H1 (cell line): ENCODE results near the gene C3orf62. TPM values are rescaled to one million over a fixed set of nuclear protein-coding genes. Genes with fewer than 3 reads are reported as not detected.

Experiments used
- CTCF ChIA-PET: fragments of 300-600 bp; sonication (Branson Sonifier 250); formaldehyde crosslinking; loops from one replicate; lab custom pipeline; 2021; ENCODE audit not compliant: partially characterized antibody; lab: Charles Lee
- POLR2A ChIA-PET: fragments of 300-600 bp; sonication (Branson Sonifier 250); formaldehyde crosslinking; loops from one replicate; lab custom pipeline; 2021; ENCODE audit warnings: inconsistent platforms; ENCODE audit not compliant: partially characterized antibody; lab: Charles Lee
- DNase-seq, 2 experiments: peaks; one replicate each; pipeline versions ENCODE4 v3.0.0 to v3.0.0-alpha.2; 2010 to 2022; ENCODE audit warnings: low spot score in 2 of 2, low read depth in 1 of 2, mixed read lengths in 1 of 2
- FAIRE-seq: peaks from 2 replicates; lab custom pipeline; 2011; peaks lifted over from hg19 to GRCh38; lab: Jason Lieb, UNC
- H2AFZ ChIP-seq: 2 replicates; pipeline ENCODE4 v1.8.1; 2012; ENCODE audit warnings: low read length, inconsistent platforms
- H2AK5ac ChIP-seq: 2 replicates; pipeline ENCODE4 v1.6.1; 2013; ENCODE audit warnings: low read depth, low read length
- H2BK120ac ChIP-seq: replicated peaks from 2 replicates; pipeline ENCODE3; 2013; ENCODE audit warnings: low read depth, low read length, inconsistent platforms
- H2BK12ac ChIP-seq: 2 replicates; pipeline ENCODE4 v1.6.1; 2013; ENCODE audit warnings: low read depth, low read length
- H2BK15ac ChIP-seq: 2 replicates; pipeline ENCODE4 v1.6.1; 2013; ENCODE audit warnings: low read length
- H2BK20ac ChIP-seq: 2 replicates; pipeline ENCODE4 v1.6.1; 2013; ENCODE audit warnings: low read length
- H2BK5ac ChIP-seq: 2 replicates; pipeline ENCODE4 v1.6.1; 2013; ENCODE audit warnings: low read depth, low read length
- H3K14ac ChIP-seq: 2 replicates; pipeline ENCODE4 v1.6.1; 2013; ENCODE audit warnings: inconsistent platforms; ENCODE audit not compliant: insufficient read length
- H3K18ac ChIP-seq: 2 replicates; pipeline ENCODE4 v1.6.1; 2013; ENCODE audit warnings: low read length; ENCODE audit errors: extremely low read depth
- H3K23ac ChIP-seq: 2 replicates; pipeline ENCODE4 v1.6.1; 2013; ENCODE audit warnings: inconsistent platforms; ENCODE audit not compliant: insufficient read length
- H3K23me2 ChIP-seq: 2 replicates; pipeline ENCODE4 v1.6.1; 2013; ENCODE audit warnings: low read depth, low read length
- H3K27ac ChIP-seq: 2 replicates; pipeline ENCODE4 v1.6.1; 2011; ENCODE audit warnings: low read depth, low read length, inconsistent platforms
- H3K27me3 ChIP-seq, 4 experiments: replicated peaks in 1 of 4; 1 replicate in 1 of 4; 2 replicates in 3 of 4; pipeline versions ENCODE4 v1.6.1 to v1.8.1; 2011 to 2013; ENCODE audit warnings: low read length in 3 of 4, mild to moderate bottlenecking in 3 of 4, inconsistent platforms in 2 of 4, mixed read lengths in 2 of 4, moderate library complexity in 1 of 4; ENCODE audit not compliant: control insufficient read depth in 3 of 4, insufficient read depth in 3 of 4; ENCODE audit errors: extremely low read depth in 1 of 4
- H3K36me3 ChIP-seq, 4 experiments: 2 replicates each; pipeline versions ENCODE4 v1.6.1 to v1.8.1; 2011 to 2013; ENCODE audit warnings: mild to moderate bottlenecking in 4 of 4, low read length in 3 of 4, moderate library complexity in 2 of 4, control low read depth in 1 of 4, inconsistent platforms in 1 of 4; ENCODE audit not compliant: insufficient read depth in 4 of 4, control insufficient read depth in 2 of 4
- H3K4ac ChIP-seq: replicated peaks from 2 replicates; pipeline ENCODE3; 2013; ENCODE audit warnings: low read length, low read depth, mixed read lengths, inconsistent platforms; ENCODE audit not compliant: insufficient read length
- H3K4me1 ChIP-seq, 4 experiments: replicated peaks in 1 of 4; 1 replicate in 1 of 4; 2 replicates in 3 of 4; pipeline versions ENCODE4 v1.6.1 to v1.8.1; 2011 to 2013; ENCODE audit warnings: low read length in 3 of 4, inconsistent platforms in 2 of 4, mixed read lengths in 1 of 4; ENCODE audit not compliant: insufficient read depth in 4 of 4, control insufficient read depth in 3 of 4
- H3K4me2 ChIP-seq, 2 experiments: 2 replicates each; pipeline versions ENCODE4 v1.6.1 to v1.8.1; 2011 to 2013; ENCODE audit warnings: low read depth in 2 of 2, low read length in 2 of 2, control low read depth in 1 of 2, inconsistent platforms in 1 of 2, mild to moderate bottlenecking in 1 of 2; ENCODE audit not compliant: insufficient read depth in 1 of 2
- H3K4me3 ChIP-seq, 4 experiments: fragments of 200-600, 300-600 bp in 1 of 4; sonication (generic), shearing (Covaris generic), sonication (Bioruptor Twin) in 1 of 4; 2 replicates each; pipeline versions ENCODE4 v1.5.1 to v1.8.1; 2011 to 2016; ENCODE audit warnings: low read length in 4 of 4, low read depth in 3 of 4, control low read depth in 2 of 4, inconsistent platforms in 2 of 4, mild to moderate bottlenecking in 2 of 4, mixed read lengths in 1 of 4, moderate library complexity in 1 of 4; ENCODE audit not compliant: insufficient read depth in 2 of 4; ENCODE audit errors: extremely low read depth in 1 of 4
- H3K56ac ChIP-seq: replicated peaks from 2 replicates; pipeline ENCODE3; 2013; ENCODE audit warnings: low read depth, mild to moderate bottlenecking, mixed read lengths, low read length, inconsistent platforms; ENCODE audit not compliant: insufficient read length
- H3K79me1 ChIP-seq: 2 replicates; pipeline ENCODE4 v1.6.1; 2013; ENCODE audit warnings: low read depth, low read length, control low read depth
- H3K79me2 ChIP-seq, 2 experiments: 2 replicates each; pipeline versions ENCODE4 v1.6.1 to v1.8.1; 2012 to 2013; ENCODE audit warnings: low read length in 2 of 2, mild to moderate bottlenecking in 2 of 2, inconsistent platforms in 1 of 2; ENCODE audit not compliant: insufficient read depth in 2 of 2, control insufficient read depth in 1 of 2
- H3K9ac ChIP-seq, 4 experiments: replicated peaks in 1 of 4; 1 replicate in 1 of 4; 2 replicates in 3 of 4; pipeline versions ENCODE4 v1.6.1 to v1.8.1; 2011 to 2013; ENCODE audit warnings: low read depth in 3 of 4, low read length in 3 of 4, control low read depth in 2 of 4, mild to moderate bottlenecking in 2 of 4, moderate library complexity in 2 of 4, inconsistent platforms in 1 of 4; ENCODE audit errors: extremely low read depth in 1 of 4
- H3K9me3 ChIP-seq, 2 experiments: 2 replicates each; pipeline versions ENCODE4 v1.6.1 to v1.8.1; 2012 to 2013; ENCODE audit warnings: mild to moderate bottlenecking in 2 of 2, moderate library complexity in 2 of 2, control low read depth in 1 of 2, inconsistent platforms in 1 of 2, low read depth in 1 of 2, low read length in 1 of 2, mixed read lengths in 1 of 2; ENCODE audit not compliant: insufficient read depth in 2 of 2
- H4K20me1 ChIP-seq, 2 experiments: replicated peaks in 1 of 2; 2 replicates each; pipeline versions ENCODE3 to v1.8.1; 2011 to 2013; ENCODE audit warnings: inconsistent platforms in 2 of 2, low read length in 2 of 2, mild to moderate bottlenecking in 1 of 2; ENCODE audit not compliant: insufficient read depth in 2 of 2, control insufficient read depth in 1 of 2
- H4K5ac ChIP-seq: 2 replicates; pipeline ENCODE4 v1.6.1; 2013; ENCODE audit warnings: low read length, low read depth, mixed read lengths, inconsistent platforms; ENCODE audit not compliant: insufficient read length
- H4K8ac ChIP-seq: 2 replicates; pipeline ENCODE4 v1.8.0; 2013; ENCODE audit warnings: mild to moderate bottlenecking, moderate library complexity, low read length, inconsistent platforms; ENCODE audit not compliant: insufficient read depth; ENCODE audit errors: extremely low read depth
- H4K91ac ChIP-seq: replicated peaks from 2 replicates; pipeline ENCODE3; 2013; ENCODE audit warnings: low read length, mixed read lengths, inconsistent platforms; ENCODE audit not compliant: insufficient read length
- CBX5 ChIP-seq: fragments of 300-800, 300-1000 bp; sonication (generic); IDR thresholded peaks from 2 replicates; pipeline ENCODE4 v1.7.1; 2016; ENCODE audit warnings: antibody characterized with exemption, low read length, low read depth
- CTBP2 ChIP-seq: IDR thresholded peaks from 2 replicates; pipeline ENCODE4 v1.7.0; 2011; ENCODE audit warnings: borderline replicate concordance, mild to moderate bottlenecking, moderate library complexity, mixed read lengths, low read length; ENCODE audit not compliant: insufficient read depth, insufficient read length
- GTF2F1 ChIP-seq: IDR thresholded peaks from 2 replicates; pipeline ENCODE4 v1.6.1; 2012; ENCODE audit warnings: low read depth, low read length, improper control_type of control experiment, borderline replicate concordance
- JUN ChIP-seq: IDR thresholded peaks from 2 replicates; pipeline ENCODE4 v1.6.1; 2011; ENCODE audit warnings: low read depth, mild to moderate bottlenecking, improper control_type of control experiment, low read length
- RBBP5 ChIP-seq: IDR thresholded peaks from 2 replicates; pipeline ENCODE4 v1.7.1; 2012; ENCODE audit warnings: low read depth, mild to moderate bottlenecking, inconsistent platforms, low read length, moderate library complexity, borderline replicate concordance
- RFX5 ChIP-seq: IDR thresholded peaks from 2 replicates; pipeline ENCODE4 v1.6.1; 2011; ENCODE audit warnings: low read depth, low read length, improper control_type of control experiment, borderline replicate concordance
- SAP30 ChIP-seq: fragments of 300-600 bp; sonication (generic); IDR thresholded peaks from 2 replicates; pipeline ENCODE4 v1.7.1; 2012; ENCODE audit warnings: low read length, moderate library complexity, mild to moderate bottlenecking, inconsistent platforms; ENCODE audit not compliant: insufficient read depth, insufficient replicate concordance
- SIRT6 ChIP-seq: IDR thresholded peaks from one replicate; pipeline ENCODE4 v1.7.1; 2012; ENCODE audit warnings: low read length, inconsistent platforms
- SP4 ChIP-seq: IDR thresholded peaks from 2 replicates; pipeline ENCODE4 v1.6.1; 2012; ENCODE audit warnings: low read length, inconsistent platforms
- ZNF274 ChIP-seq: IDR thresholded peaks from 2 replicates; pipeline ENCODE4 v1.7.0; 2012; ENCODE audit warnings: low read length, borderline replicate concordance; ENCODE audit errors: extremely low read depth
- WGBS, 2 experiments: shearing (Covaris generic) in 1 of 2; methylation state at CpG; one replicate each; pipeline versions ENCODE4 v1.1.6 to v1.1.7; 2013 to 2015; ENCODE audit warnings: low lambda C conversion rate in 2 of 2, mixed read lengths in 2 of 2, inconsistent platforms in 1 of 2, low coverage in 1 of 2, missing lambda C conversion rate in 1 of 2; ENCODE audit not compliant: insufficient replicate concordance in 2 of 2, insufficient coverage in 1 of 2, insufficient read length in 1 of 2; ENCODE audit errors: extremely low coverage in 1 of 2, missing lambda C conversion rate in 1 of 2; 5-methylcytosine and 5-hydroxymethylcytosine counted together
- polyA plus RNA-seq, 7 experiments: library from polyadenylated mRNA; depleted of rRNA in 3 of 7; stranded (reverse) in 5 of 7; unstranded in 2 of 7; fragments of >200 nt in 5 of 7; fragments of 200-250 nt in 2 of 7; gene quantifications; 1 replicate in 5 of 7; 2 replicates in 1 of 7; 4 replicates in 1 of 7; pipeline versions ENCODE4 v1.2.1 to v1.2.3, GENCODE V29; 2011 to 2013; ENCODE audit warnings: missing spikeins in 2 of 7, mixed read lengths in 2 of 7
- total RNA-seq: library from RNA; stranded (reverse); fragmentation: NEBNext Ultra II Directional; extraction: Animal tissue kit (Norgen Biotek cat#: 25700); gene quantifications from 2 replicates; pipeline ENCODE4 v1.2.1, GENCODE V29; 2021

Gene C3orf62
- total and polyA plus RNA-seq, 2 of the 8 experiments (the other 6 are each of a cell fraction or from before 2014, with no cell fraction given): 1.1 to 3.0 TPM

GRCh38 chr3:49237344-49237743 is 39.7 kb downstream of the C3orf62 start:
- no peak overlapping the region for H4K5ac ChIP-seq
- 92% methylated on average over 3 of the region's 3 CpGs; no CpG with 5 or more reads in 1 of the 2 experiments for WGBS, 2 experiments
- H3K56ac ChIP-seq: no peak overlapping the region
- TF ChIP-seq SIRT6: no peak
- TF ChIP-seq CTBP2: no peak
- TF ChIP-seq GTF2F1: no peak
- no peak for TF ChIP-seq SAP30
- TF ChIP-seq ZNF274: no peak
- no peak for TF ChIP-seq RFX5
- no peak for TF ChIP-seq SP4
- TF ChIP-seq CBX5: no peak
- TF ChIP-seq JUN: no peak
- TF ChIP-seq RBBP5: no peak

More at GRCh38 chr3:49237344-49237743, 39.7 kb downstream of the C3orf62 start:
- no peak overlapping the region for H3K18ac ChIP-seq
- no peak for FAIRE-seq
- no peak overlapping the region for H2BK120ac ChIP-seq
- no peak overlapping the region for H4K91ac ChIP-seq
- CTCF ChIA-PET: no interaction called here
- H2BK20ac ChIP-seq: no peak overlapping the region
- no peak overlapping the region for H2AK5ac ChIP-seq
- no peak overlapping the region for H3K23ac ChIP-seq
- no peak overlapping the region for H3K14ac ChIP-seq
- H4K20me1 ChIP-seq: no peaks in the 10 kb centered on the region
- no peak overlapping the region for H3K4ac ChIP-seq
- H3K79me2 ChIP-seq: no peaks in the 10 kb centered on the region
- H2BK12ac ChIP-seq: no peak overlapping the region
- H3K23me2 ChIP-seq: no peaks in the 10 kb centered on the region; the same call in 1 of the 2 replicates
- no peaks in the 10 kb centered on the region for H3K36me3 ChIP-seq
- no peak overlapping the region for H2BK15ac ChIP-seq
- H3K4me1 ChIP-seq: no peaks in the 10 kb centered on the region
- no peak overlapping the region for H3K9ac ChIP-seq
- no peak overlapping the region for H3K4me2 ChIP-seq
- H2AFZ ChIP-seq: no peak overlapping the region
- POLR2A ChIA-PET: no interaction called here
- no peak overlapping the region for H4K8ac ChIP-seq
- DNase-seq: no peak
- H3K4me3 ChIP-seq: no peak overlapping the region
- H3K27ac ChIP-seq: no peak overlapping the region
- no peaks in the 10 kb centered on the region for H3K27me3 ChIP-seq
- peaks cover 26 to 29% of the 10 kb centered on the region in 2 experiments for H3K9me3 ChIP-seq
- H2BK5ac ChIP-seq: no peak overlapping the region
- H3K79me1 ChIP-seq: no peaks in the 10 kb centered on the region
